WTC11 (cell line): ENCODE data around the gene PMIS2.

Experiments used
- ERG ChIP-seq: fragments of 250-450 bp; sonication (Bioruptor Pico); IDR thresholded peaks from 2 replicates; pipeline ENCODE4 v1.8.0; 2021; ENCODE audit warnings: mild to moderate bottlenecking
- KAT7 ChIP-seq: sonication (generic); formaldehyde crosslinking; IDR thresholded peaks from 2 replicates; pipeline ENCODE4 v1.8.1; 2023; ENCODE audit warnings: missing genetic modification reagents, mild to moderate bottlenecking, borderline replicate concordance
- MAX ChIP-seq: sonication (generic); formaldehyde crosslinking; IDR thresholded peaks from 2 replicates; pipeline ENCODE4 v1.8.0; 2022; ENCODE audit warnings: mild to moderate bottlenecking, missing genetic modification reagents
- MXD4 ChIP-seq: fragments of 250-450 bp; sonication (Bioruptor Pico); IDR thresholded peaks from 2 replicates; pipeline ENCODE4 v1.8.0; 2021; ENCODE audit warnings: mild to moderate bottlenecking, moderate library complexity, borderline replicate concordance
- NR2C2 ChIP-seq: sonication (generic); formaldehyde crosslinking; IDR thresholded peaks from 2 replicates; pipeline ENCODE4 v1.8.0; 2022; ENCODE audit warnings: mild to moderate bottlenecking, missing genetic modification reagents
- NR3C1 ChIP-seq: sonication (generic); formaldehyde crosslinking; conservative IDR thresholded peaks from 2 replicates; pipeline ENCODE4 v1.8.1; 2023; ENCODE audit warnings: low read depth, mild to moderate bottlenecking, missing genetic modification reagents
- SP1 ChIP-seq: sonication (generic); formaldehyde crosslinking; conservative IDR thresholded peaks from 2 replicates; pipeline ENCODE4 v1.8.1; 2022; ENCODE audit warnings: missing genetic modification reagents
- TEAD1 ChIP-seq: sonication (generic); formaldehyde crosslinking; IDR thresholded peaks from 2 replicates; pipeline ENCODE4 v1.8.0; 2022; ENCODE audit warnings: mild to moderate bottlenecking, missing genetic modification reagents
- ZNF219 ChIP-seq: sonication (generic); formaldehyde crosslinking; IDR thresholded peaks from 2 replicates; pipeline ENCODE4 v1.8.0; 2023; ENCODE audit warnings: missing genetic modification reagents, mild to moderate bottlenecking, borderline replicate concordance
- TF ChIP-seq, protein P1 (sequence below): fragments of 200-600 bp; IDR thresholded peaks from 2 replicates; pipeline ENCODE4 v1.8.0; 2022; ENCODE audit warnings: antibody characterized with exemption

DNA sequence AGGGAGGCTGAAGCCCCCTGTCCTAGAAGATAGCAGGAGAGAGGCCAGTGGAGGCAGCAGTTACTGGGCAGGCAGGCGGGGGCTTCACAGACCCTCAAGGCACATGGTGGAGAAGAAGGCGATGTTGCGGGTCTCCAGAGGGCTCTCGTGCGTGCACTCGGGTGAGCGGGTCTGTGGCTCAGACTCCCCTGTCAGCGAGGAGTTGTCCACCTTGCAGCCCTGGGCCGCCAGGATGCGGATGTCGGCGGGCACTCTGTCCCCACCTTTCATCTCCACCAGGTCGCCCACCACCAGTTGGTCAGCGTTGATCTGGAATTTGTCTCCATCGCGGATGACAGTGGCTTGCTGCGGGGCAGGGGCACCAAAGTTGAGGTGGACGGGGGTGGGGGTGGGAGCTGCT, 25.7 kb upstream of the PMIS2 start:
- TF ChIP-seq TEAD1 (CRISPR knock-in tag) (no peak), ERG (CRISPR knock-in tag) (no peak), NR2C2 (CRISPR knock-in tag) (no peak), MXD4 (CRISPR knock-in tag) (no peak), ZNF219 (no peak), KAT7 (no peak), NR3C1 (CRISPR knock-in tag) (no peak), MAX (CRISPR knock-in tag) (no peak), SP1 (no peak)
- TF ChIP-seq, protein P1, sequence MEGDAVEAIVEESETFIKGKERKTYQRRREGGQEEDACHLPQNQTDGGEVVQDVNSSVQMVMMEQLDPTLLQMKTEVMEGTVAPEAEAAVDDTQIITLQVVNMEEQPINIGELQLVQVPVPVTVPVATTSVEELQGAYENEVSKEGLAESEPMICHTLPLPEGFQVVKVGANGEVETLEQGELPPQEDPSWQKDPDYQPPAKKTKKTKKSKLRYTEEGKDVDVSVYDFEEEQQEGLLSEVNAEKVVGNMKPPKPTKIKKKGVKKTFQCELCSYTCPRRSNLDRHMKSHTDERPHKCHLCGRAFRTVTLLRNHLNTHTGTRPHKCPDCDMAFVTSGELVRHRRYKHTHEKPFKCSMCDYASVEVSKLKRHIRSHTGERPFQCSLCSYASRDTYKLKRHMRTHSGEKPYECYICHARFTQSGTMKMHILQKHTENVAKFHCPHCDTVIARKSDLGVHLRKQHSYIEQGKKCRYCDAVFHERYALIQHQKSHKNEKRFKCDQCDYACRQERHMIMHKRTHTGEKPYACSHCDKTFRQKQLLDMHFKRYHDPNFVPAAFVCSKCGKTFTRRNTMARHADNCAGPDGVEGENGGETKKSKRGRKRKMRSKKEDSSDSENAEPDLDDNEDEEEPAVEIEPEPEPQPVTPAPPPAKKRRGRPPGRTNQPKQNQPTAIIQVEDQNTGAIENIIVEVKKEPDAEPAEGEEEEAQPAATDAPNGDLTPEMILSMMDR = no peak
